Right cardiac atrium (tissue), 5 donors: ENCODE measurements around the gene MDK. TPM values are rescaled to one million over a fixed set of nuclear protein-coding genes. Genes with fewer than 3 reads are reported as not detected.
A peak's percentile ranks its signal among the peaks of the same experiment; 100 is the strongest.

Experiments used
- ATAC-seq, 2 donors: fragments of 200-7000 bp; cut with Tn5 transposase; one replicate each; pipeline versions ENCODE4 v1.8.0 to v1.9.1; 2020; ENCODE audit warnings: moderate library complexity in 2 of 2, mild to moderate bottlenecking in 1 of 2
- DNase-seq, 3 donors: peaks; one replicate each; pipeline ENCODE4 v3.0.0-alpha.2; 2020
- H3K27ac ChIP-seq: one replicate; pipeline ENCODE4 v1.5.1; 2013; ENCODE audit warnings: mild to moderate bottlenecking, low read length, control low read depth, moderate library complexity
- H3K27me3 ChIP-seq: one replicate; pipeline ENCODE4 v1.6.1; 2013; ENCODE audit not compliant: control insufficient read depth, insufficient read depth
- H3K4me1 ChIP-seq: one replicate; pipeline ENCODE4 v1.6.1; 2013; ENCODE audit warnings: low read length; ENCODE audit not compliant: control insufficient read depth, insufficient read depth
- H3K4me3 ChIP-seq: one replicate; pipeline ENCODE4 v1.5.1; 2013; ENCODE audit warnings: low read length, control low read depth
- H3K9me3 ChIP-seq: one replicate; pipeline ENCODE4 v1.6.1; 2013; ENCODE audit warnings: low read length; ENCODE audit not compliant: control insufficient read depth
- WGBS: extraction: QIAGEN DNeasy Blood & Tissue Kit; methylation state at CpG from one replicate; pipeline ENCODE4 v1.1.7; 2013; 5-methylcytosine and 5-hydroxymethylcytosine counted together
- intact Hi-C, 4 donors: fragments of 100-400 bp; cut with DNase I; formaldehyde crosslinking; loops; one replicate each; pipeline versions ENCODE4 v1.11.0 to v1.14.0; 2022 to 2023
- polyA plus RNA-seq: library from polyadenylated mRNA; stranded (reverse); fragments of 200-250 nt; gene quantifications from one replicate; pipeline ENCODE4 v1.2.3, GENCODE V29; 2013
- total RNA-seq, 4 donors: library from RNA; stranded (reverse); fragmentation: NEBNext Ultra II Directional; extraction: Animal tissue kit (Norgen Biotek cat#: 25700); gene quantifications; one replicate each; pipeline ENCODE4 v1.2.1, GENCODE V29; 2021
- donor health status: healthy with polysubstance abuse.
- donor health status: DM: no; HTN: yes; CAD: no.
- donor health status: DM: no; HTN: no; CAD: no.
- donor health status: DM: no; HTN: yes; CAD: no; lungs with severe emphysema.
- donor health status: DM: yes; HTN: yes; CAD: no.

MDK gene
- total and polyA plus RNA-seq, 5 donors = 9.9 to 18.8 (median 10.6) TPM

DNA sequence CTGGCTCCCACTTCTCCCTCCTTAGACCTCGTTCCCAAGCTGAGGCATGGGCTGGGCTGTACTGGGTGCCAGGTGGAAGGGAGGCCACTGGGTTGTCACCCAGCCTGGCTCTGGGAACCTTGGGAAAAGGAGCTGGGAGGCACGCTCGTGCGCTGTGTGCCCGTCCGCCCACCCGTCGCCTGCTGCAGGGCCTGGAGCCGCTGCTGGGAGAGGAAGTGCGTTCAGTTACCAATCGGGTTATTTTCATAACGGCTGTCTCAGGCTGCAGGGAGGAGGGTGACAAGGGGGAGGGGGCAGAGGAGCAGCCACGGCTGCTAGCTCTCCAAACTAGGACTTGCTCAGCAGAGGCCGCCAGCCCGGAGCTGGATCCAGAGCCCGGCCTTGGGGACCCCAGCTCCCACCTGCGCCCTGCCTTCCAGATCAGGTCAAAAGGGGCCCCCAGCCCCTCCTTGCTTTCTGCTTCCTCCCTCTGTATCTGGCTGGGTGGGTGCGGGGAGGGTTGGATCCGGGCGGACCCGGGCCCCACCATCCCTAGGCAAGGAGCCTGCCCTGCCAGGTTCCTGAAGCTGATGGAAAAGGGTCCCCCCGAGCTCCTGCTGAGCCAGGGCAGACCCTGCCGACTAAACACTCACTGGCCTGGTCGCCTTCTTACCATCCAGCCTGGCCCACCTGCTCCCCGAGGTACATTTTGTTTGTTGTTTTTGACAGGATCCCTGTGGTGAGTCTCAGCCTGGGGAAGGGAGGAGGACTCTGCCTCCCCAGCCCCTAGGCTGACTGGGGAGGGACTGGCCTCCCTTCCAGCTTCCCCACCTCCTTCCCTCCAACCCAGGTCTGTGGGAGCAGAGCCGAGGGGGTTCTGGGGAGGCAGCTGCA lies 19.9 kb upstream of the MDK start:
- 8% methylated on average over 26 of the region's 26 CpGs for WGBS
- DNase-seq = peak; percentile 73 to 92 (median 88)
- intact Hi-C loops = no loop called here
- H3K4me3 ChIP-seq = peak overlapping the region; percentile 32
- peaks cover 10% of the 10 kb centered on the region for H3K4me1 ChIP-seq
- H3K9me3 ChIP-seq = no peaks in the 10 kb centered on the region
- H3K27me3 ChIP-seq = no peaks in the 10 kb centered on the region
- ATAC-seq = peak; percentile 72 to 79
- H3K27ac ChIP-seq = peak overlapping the region; percentile 83

DNA sequence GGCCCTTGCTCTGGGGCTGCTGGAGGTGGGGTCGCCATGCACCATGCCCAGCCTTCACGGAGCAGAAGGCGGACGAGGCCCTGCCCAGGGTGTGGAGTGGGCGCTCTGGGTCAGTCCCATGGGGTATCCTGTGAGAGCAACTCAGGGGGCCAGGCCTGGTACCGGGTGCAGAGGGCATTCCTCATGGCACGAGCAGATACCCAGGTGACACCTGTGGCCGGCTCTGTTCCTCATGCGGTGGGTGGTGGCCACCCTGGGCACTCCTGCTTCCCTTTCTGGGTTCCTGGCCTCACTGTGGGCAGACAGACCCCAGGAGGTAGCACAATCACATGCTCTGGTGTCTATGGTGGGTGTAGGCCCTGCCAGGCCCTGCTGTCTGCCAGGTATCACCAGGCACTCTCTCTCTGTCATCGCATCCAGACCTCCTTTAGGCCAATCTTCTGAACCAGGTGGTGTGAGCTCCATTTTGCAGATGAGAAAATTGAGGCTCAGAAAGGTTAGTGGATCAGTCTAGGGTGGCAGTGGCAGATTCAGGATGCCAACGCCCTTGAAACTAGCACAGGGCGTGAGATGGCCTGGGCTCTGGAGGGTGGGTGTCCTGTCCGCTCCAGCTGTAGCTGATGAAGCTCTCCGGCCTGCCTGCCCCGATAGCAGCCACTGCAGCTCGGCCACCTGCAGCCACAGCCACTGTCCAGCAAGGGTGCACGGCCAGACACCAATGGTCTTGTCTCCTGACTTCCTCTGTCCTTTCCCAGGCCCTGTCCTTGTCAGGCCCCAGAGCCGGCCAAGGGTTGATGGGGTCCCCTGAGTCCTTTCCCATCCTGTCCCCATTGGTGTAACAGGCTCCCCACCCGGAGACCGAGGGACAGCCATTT lies 19.1 kb upstream of the MDK start:
- 61% methylated on average over 20 of the region's 20 CpGs for WGBS
- intact Hi-C loops = no loop called here
- Histone ChIP-seq H3K4me1 (peaks cover 10% of the 10 kb centered on the region), H3K9me3 (no peaks in the 10 kb centered on the region), H3K27me3 (no peaks in the 10 kb centered on the region), H3K4me3 (peak overlapping the region; percentile 32), H3K27ac (peak overlapping the region; percentile 83)
- ATAC-seq (peak in 1 of 2 donors; percentile 1), DNase-seq (peak; percentile 18 to 67 (median 41))

DNA sequence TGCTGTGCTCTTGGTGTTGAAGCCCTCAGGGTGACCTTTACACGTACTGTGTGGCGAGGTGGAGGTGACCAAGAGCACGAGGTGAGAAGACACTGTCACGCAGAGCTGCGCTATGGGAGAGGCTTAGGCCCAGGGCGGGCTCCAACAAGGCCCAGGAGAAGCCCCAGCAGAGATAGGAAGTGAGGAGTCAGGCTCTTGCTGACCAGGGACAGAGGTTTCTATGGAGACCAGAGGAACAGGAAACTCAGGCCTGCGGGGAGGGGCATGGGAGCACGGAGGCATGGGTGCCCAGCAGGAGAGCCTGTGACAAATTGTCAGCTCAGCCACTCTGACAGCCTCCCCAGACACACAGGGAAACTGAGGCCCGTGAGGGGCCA lies 18.4 kb upstream of the MDK start:
- WGBS = 33% methylated on average over 9 of the region's 9 CpGs
- Histone ChIP-seq H3K4me1 (peaks cover 10% of the 10 kb centered on the region), H3K4me3 (no peak overlapping the region), H3K27ac (peak overlapping the region; percentile 83), H3K27me3 (no peaks in the 10 kb centered on the region), H3K9me3 (no peaks in the 10 kb centered on the region)
- ATAC-seq (peak; percentile 63 to 80), DNase-seq (peak; percentile 72 to 87 (median 86))
- intact Hi-C loops = no loop called here

DNA sequence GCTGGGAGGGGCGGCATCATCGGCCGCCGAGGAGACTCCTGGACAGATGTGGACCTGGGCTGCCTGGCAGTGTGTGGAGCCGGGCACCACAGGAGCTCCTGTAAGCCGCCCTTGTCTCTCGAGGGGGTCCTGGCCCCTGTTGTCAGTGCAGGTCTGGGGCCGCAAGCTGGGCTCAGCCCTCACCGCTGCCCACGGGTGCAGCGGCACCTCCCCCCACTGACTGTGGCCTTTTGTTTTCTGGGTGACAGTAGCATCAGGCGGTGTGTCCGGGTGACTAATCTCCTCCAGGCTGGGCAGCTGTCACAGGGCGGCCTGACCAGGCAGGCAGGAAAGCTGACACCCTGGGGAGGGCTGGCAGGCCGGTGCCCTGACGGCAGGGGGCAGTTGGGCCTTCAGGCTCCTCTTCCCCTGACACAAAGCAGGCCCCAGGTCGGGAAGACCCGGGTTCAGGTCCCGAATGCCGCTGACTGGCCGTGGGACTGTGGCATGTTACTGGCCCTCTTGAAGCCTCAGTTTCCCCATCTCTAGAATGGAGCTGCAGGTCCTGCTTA lies 17.9 kb upstream of the MDK start:
- H3K9me3 ChIP-seq = no peaks in the 10 kb centered on the region
- H3K4me3 ChIP-seq = no peak overlapping the region
- peak overlapping the region; percentile 83 for H3K27ac ChIP-seq
- DNase-seq (peak; percentile 72 to 89 (median 79)), ATAC-seq (peak; percentile 54 to 68)
- 41% methylated on average over 21 of the region's 21 CpGs for WGBS
- peaks cover 10% of the 10 kb centered on the region for H3K4me1 ChIP-seq
- intact Hi-C loops = no loop called here
- H3K27me3 ChIP-seq = no peaks in the 10 kb centered on the region

DNA sequence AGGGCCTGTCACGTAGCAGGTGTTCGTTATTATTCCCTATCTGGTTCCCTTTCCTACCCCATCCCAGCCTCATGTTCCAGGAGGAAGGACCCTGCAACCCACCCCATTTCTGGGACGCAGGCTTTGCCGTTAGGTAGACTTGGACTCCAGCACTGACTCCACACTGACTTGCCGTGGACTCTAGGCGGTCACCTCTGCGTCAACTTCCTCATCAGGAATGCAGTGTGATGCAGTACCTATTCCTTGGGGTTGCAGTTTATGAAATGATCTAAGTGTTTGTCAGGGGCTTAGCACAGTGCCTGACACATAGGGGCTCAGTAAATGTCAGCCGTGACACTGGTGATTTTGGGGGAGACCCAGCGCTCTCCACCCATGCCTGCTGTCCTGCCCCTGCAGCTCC lies 17.4 kb upstream of the MDK start:
- DNase-seq (peak in 1 of 3 donors; percentile 30), ATAC-seq (no peak)
- peaks cover 10% of the 10 kb centered on the region for H3K4me1 ChIP-seq
- 77% methylated on average over 9 of the region's 9 CpGs for WGBS
- H3K9me3 ChIP-seq = no peaks in the 10 kb centered on the region
- H3K27ac ChIP-seq = peak overlapping the region; percentile 70
- H3K27me3 ChIP-seq = no peaks in the 10 kb centered on the region
- no peak overlapping the region for H3K4me3 ChIP-seq
- intact Hi-C loops = no loop called here

DNA sequence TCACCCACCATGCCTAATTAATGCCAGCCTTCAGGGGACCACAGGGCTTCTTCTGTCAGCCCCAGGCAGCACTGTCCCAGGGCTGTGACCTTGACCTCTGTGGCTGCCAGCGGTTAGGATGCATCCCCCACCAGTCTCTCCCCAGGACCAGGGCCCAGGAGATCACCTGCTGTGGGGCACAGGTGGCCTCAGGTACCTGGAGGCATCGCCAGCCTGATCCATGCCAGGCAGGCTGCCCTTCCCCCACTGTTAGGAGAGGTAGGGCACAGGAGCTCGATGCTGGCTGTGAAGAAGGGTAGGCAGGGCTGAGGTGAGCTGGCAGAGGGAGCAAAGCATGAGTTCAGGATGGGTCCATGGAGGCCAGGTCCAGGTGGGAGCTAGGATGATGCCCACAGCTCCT lies 16.7 kb upstream of the MDK start:
- intact Hi-C loops = no loop called here
- Histone ChIP-seq H3K4me1 (peaks cover 10% of the 10 kb centered on the region), H3K27me3 (no peaks in the 10 kb centered on the region), H3K9me3 (no peaks in the 10 kb centered on the region), H3K4me3 (no peak overlapping the region), H3K27ac (peak overlapping the region; percentile 60)
- DNase-seq (peak in 1 of 3 donors; percentile 46), ATAC-seq (no peak)
- 77% methylated on average over 3 of the region's 3 CpGs for WGBS

DNA sequence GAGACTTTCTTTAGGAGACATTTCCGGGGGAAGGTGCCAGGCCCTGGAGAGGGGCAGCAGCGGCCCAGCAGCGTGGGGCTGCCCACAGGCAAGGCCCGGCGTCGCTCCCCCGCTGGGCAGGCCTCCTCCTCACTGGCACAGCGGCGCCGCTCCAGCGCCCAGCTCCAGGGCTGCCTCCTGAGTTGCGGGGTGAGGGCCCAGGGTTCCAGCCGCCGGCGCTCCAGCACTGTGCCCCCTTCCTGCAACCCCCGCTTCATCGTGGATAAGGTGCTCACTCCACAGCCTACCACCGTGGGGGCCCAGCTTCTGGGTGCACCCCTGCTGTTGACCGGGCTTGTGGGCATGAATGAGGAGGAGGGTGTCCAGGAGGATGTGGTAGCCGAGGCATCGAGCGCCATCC lies 15.2 kb upstream of the MDK start:
- Histone ChIP-seq H3K4me3 (no peak overlapping the region), H3K4me1 (peaks cover 10% of the 10 kb centered on the region), H3K27ac (no peak overlapping the region), H3K27me3 (no peaks in the 10 kb centered on the region), H3K9me3 (no peaks in the 10 kb centered on the region)
- DNase-seq = peak in 1 of 3 donors; percentile 61
- WGBS = 87% methylated on average over 22 of the region's 22 CpGs
- intact Hi-C loops = no loop called here
- ATAC-seq = no peak

DNA sequence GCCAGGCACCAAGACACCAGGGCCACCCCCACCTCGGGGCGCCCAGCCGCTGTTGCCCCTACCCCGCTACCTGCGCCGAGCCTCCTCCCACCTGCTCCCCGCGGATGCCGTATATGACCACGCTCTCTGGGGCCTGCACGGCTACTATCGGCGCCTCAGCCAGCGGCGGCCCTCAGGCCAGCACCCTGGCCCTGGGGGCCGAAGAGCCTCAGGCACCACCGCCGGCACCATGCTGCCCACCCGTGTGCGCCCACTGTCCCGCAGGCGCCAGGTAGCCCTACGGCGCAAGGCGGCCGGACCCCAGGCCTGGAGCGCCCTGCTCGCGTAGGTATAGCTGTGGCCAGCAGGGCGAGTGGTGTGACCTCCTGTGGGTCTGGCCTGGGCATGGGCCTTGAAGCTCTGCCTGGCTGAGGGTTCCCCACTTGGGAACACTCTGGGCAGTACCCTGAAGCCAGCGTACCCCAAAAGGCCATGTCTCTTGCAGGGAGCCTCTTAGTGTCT lies 14.8 kb upstream of the MDK start:
- intact Hi-C loops = no loop called here
- ATAC-seq (no peak), DNase-seq (peak in 1 of 3 donors; percentile 50)
- Histone ChIP-seq H3K27ac (no peak overlapping the region), H3K4me3 (no peak overlapping the region), H3K9me3 (no peaks in the 10 kb centered on the region), H3K27me3 (no peaks in the 10 kb centered on the region), H3K4me1 (peaks cover 10% of the 10 kb centered on the region)
- WGBS = 91% methylated on average over 31 of the region's 31 CpGs

DNA sequence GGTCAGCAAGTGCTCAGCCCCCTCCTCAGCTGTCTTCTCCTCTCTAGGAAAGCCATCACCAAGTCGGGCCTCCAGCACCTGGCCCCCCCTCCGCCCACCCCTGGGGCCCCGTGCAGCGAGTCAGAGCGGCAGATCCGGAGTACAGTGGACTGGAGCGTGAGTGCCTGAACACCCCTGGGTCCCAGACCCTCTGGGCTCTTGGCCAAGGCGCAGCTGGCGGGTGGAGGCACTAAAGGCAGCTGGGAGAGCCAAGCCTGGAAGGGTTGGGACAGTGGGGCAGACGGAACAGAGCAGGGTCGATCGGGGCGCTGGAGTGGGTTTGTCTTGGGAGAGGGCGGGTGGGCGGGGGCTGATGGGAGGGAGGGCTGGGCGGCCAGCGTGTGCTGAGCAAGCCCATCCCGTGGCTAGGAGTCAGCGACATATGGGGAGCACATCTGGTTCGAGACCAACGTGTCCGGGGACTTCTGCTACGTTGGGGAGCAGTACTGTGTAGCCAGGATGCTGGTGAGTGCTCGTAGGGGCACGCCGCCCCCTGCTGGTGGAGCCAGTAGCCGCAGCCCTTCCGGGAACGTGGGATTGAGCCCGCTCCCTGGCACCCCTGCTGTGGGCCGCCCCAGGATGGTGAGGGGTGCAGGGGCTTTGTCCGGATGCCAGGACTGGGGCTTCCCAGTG lies 14.1 kb upstream of the MDK start:
- no peaks in the 10 kb centered on the region for H3K9me3 ChIP-seq
- no peaks in the 10 kb centered on the region for H3K27me3 ChIP-seq
- intact Hi-C loops = no loop called here
- WGBS = 17% methylated on average over 32 of the region's 32 CpGs
- H3K27ac ChIP-seq = peak overlapping the region; percentile 11
- DNase-seq (peak; percentile 64 to 92 (median 91)), ATAC-seq (peak; percentile 43 to 44)
- H3K4me1 ChIP-seq = peaks cover 10% of the 10 kb centered on the region
- H3K4me3 ChIP-seq = no peak overlapping the region

DNA sequence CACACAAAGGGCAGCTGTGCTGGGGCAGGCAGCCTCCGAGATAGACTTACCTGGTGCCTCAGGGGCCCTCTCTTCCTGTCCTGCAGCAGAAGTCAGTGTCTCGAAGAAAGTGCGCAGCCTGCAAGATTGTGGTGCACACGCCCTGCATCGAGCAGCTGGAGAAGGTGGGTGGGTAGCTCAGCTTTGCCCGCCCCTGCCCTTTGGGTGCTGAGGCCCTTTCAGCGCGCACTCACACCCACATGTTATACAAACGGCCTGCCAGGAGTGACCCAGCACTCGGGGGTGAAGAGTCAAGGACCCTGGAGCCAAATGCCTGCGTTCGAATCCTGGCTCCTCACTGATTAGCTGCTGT lies 13.6 kb upstream of the MDK start:
- intact Hi-C loops = no loop called here
- H3K9me3 ChIP-seq = no peaks in the 10 kb centered on the region
- H3K4me3 ChIP-seq = no peak overlapping the region
- no peaks in the 10 kb centered on the region for H3K27me3 ChIP-seq
- WGBS = 67% methylated on average over 12 of the region's 12 CpGs
- no peak overlapping the region for H3K27ac ChIP-seq
- DNase-seq (no peak), ATAC-seq (no peak)
- peaks cover 6% of the 10 kb centered on the region for H3K4me1 ChIP-seq
